Measurements from ENCODE around the gene PAM16. TPM values are rescaled to one million over a fixed set of nuclear protein-coding genes. Genes with fewer than 3 reads are reported as not detected.

The PAM16 gene
- total and polyA plus RNA-seq, 4 donors, result 18.3 to 55.3 (median 38.4) TPM

- H3K4me1 ChIP-seq (ENCODE audit: control insufficient read depth, insufficient read depth, low read length), result peaks cover 58% of the 10 kb centered on the region
Observed at GRCh38 chr16:4371357-4372000, 20.4 kb upstream of the PAM16 start, which contains the start of gene VASN. Gene VASN, plus strand, starts transcription at chr16:4371848. Its CDS starts 9,030 bp downstream, at chr16:4380878.

GRCh38 chr16:4370570-4371356 is 19.6 kb upstream of the PAM16 start:
- H3K4me1 ChIP-seq (ENCODE audit: control insufficient read depth, insufficient read depth, low read length), result peaks cover 50% of the 10 kb centered on the region
- H3K9me3 ChIP-seq (ENCODE audit: control insufficient read depth, insufficient read depth, low read length), result no peaks in the 10 kb centered on the region
- WGBS (ENCODE audit: insufficient coverage), result 77% methylated on average over 9 of the region's 14 CpGs
- DNase-seq (ENCODE audit: low read depth in 4 of 6, low spot score in 6 of 6), result no peak
- no peak overlapping the region for H3K4me3 ChIP-seq (ENCODE audit: low read depth, low read length)
- H3K27me3 ChIP-seq (ENCODE audit: control insufficient read depth, insufficient read depth, low read length), result no peaks in the 10 kb centered on the region
- peak overlapping the region; percentile 52 for H3K27ac ChIP-seq (ENCODE audit: low read depth, low read length)
- peaks cover 41% of the 10 kb centered on the region for H3K36me3 ChIP-seq (ENCODE audit: control insufficient read depth, insufficient read depth, low read length)

More at GRCh38 chr16:4371357-4372000, 20.4 kb upstream of the PAM16 start, which contains the start of gene VASN:
- no peaks in the 10 kb centered on the region for H3K9me3 ChIP-seq (ENCODE audit: control insufficient read depth, insufficient read depth, low read length)
- 4% methylated on average over 50 of the region's 50 CpGs for WGBS (ENCODE audit: insufficient coverage)
- H3K36me3 ChIP-seq (ENCODE audit: control insufficient read depth, insufficient read depth, low read length), result peaks cover 42% of the 10 kb centered on the region
- H3K27me3 ChIP-seq (ENCODE audit: control insufficient read depth, insufficient read depth, low read length), result no peaks in the 10 kb centered on the region
- DNase-seq (ENCODE audit: low read depth in 4 of 6, low spot score in 6 of 6), result peak in 3 of 6 donors; percentile 51 to 87 (median 85)
- H3K4me3 ChIP-seq (ENCODE audit: low read depth, low read length), result peak within 1 kb of the TSS; percentile 56
- peak within 1 kb of the TSS; percentile 52 for H3K27ac ChIP-seq (ENCODE audit: low read depth, low read length)

- no peaks in the 10 kb centered on the region for H3K9me3 ChIP-seq (ENCODE audit: control insufficient read depth, insufficient read depth, low read length)
- H3K4me3 ChIP-seq (ENCODE audit: low read depth, low read length), result no peak overlapping the region
- WGBS (ENCODE audit: insufficient coverage), result 94% methylated on average over 3 of the region's 3 CpGs
- peaks cover 46% of the 10 kb centered on the region for H3K4me1 ChIP-seq (ENCODE audit: control insufficient read depth, insufficient read depth, low read length)
- H3K36me3 ChIP-seq (ENCODE audit: control insufficient read depth, insufficient read depth, low read length), result peaks cover 45% of the 10 kb centered on the region
- H3K27me3 ChIP-seq (ENCODE audit: control insufficient read depth, insufficient read depth, low read length), result no peaks in the 10 kb centered on the region
- no peak for DNase-seq (ENCODE audit: low read depth in 4 of 6, low spot score in 6 of 6)
- H3K27ac ChIP-seq (ENCODE audit: low read depth, low read length), result no peak overlapping the region
Observed at GRCh38 chr16:4370151-4370550, 19.0 kb upstream of the PAM16 start.

- Histone ChIP-seq H3K4me3 (ENCODE audit: low read depth, low read length) (no peak overlapping the region), H3K27ac (ENCODE audit: low read depth, low read length) (no peak overlapping the region), H3K36me3 (ENCODE audit: control insufficient read depth, insufficient read depth, low read length) (peaks cover 46% of the 10 kb centered on the region), H3K4me1 (ENCODE audit: control insufficient read depth, insufficient read depth, low read length) (peaks cover 36% of the 10 kb centered on the region), H3K27me3 (ENCODE audit: control insufficient read depth, insufficient read depth, low read length) (no peaks in the 10 kb centered on the region), H3K9me3 (ENCODE audit: control insufficient read depth, insufficient read depth, low read length) (no peaks in the 10 kb centered on the region)
- DNase-seq (ENCODE audit: low read depth in 4 of 6, low spot score in 6 of 6), result no peak
- WGBS (ENCODE audit: insufficient coverage), result 82% methylated on average over 13 of the region's 13 CpGs
Observed at GRCh38 chr16:4369007-4369733, 18.0 kb upstream of the PAM16 start.

GRCh38 chr16:4367393-4367856 is 16.3 kb upstream of the PAM16 start:
- WGBS (ENCODE audit: insufficient coverage), result 92% methylated on average over 3 of the region's 5 CpGs
- Histone ChIP-seq H3K27ac (ENCODE audit: low read depth, low read length) (no peak overlapping the region), H3K4me1 (ENCODE audit: control insufficient read depth, insufficient read depth, low read length) (peaks cover 19% of the 10 kb centered on the region)

GRCh38 chr16:4366016-4366415 is 14.9 kb upstream of the PAM16 start:
- H3K4me3 ChIP-seq (ENCODE audit: low read depth, low read length), result no peak overlapping the region
- no peaks in the 10 kb centered on the region for H3K27me3 ChIP-seq (ENCODE audit: control insufficient read depth, insufficient read depth, low read length)
- H3K9me3 ChIP-seq (ENCODE audit: control insufficient read depth, insufficient read depth, low read length), result no peaks in the 10 kb centered on the region
- H3K36me3 ChIP-seq (ENCODE audit: control insufficient read depth, insufficient read depth, low read length), result peaks cover 73% of the 10 kb centered on the region
- no peak overlapping the region for H3K27ac ChIP-seq (ENCODE audit: low read depth, low read length)
- WGBS (ENCODE audit: insufficient coverage), result 84% methylated on average over 11 of the region's 13 CpGs
- DNase-seq (ENCODE audit: low read depth in 4 of 6, low spot score in 6 of 6), result no peak
- H3K4me1 ChIP-seq (ENCODE audit: control insufficient read depth, insufficient read depth, low read length), result peaks cover 8% of the 10 kb centered on the region

More at GRCh38 chr16:4367393-4367856, 16.3 kb upstream of the PAM16 start:
- Histone ChIP-seq H3K36me3 (ENCODE audit: control insufficient read depth, insufficient read depth, low read length) (peaks cover 59% of the 10 kb centered on the region), H3K4me3 (ENCODE audit: low read depth, low read length) (no peak overlapping the region), H3K27me3 (ENCODE audit: control insufficient read depth, insufficient read depth, low read length) (no peaks in the 10 kb centered on the region), H3K9me3 (ENCODE audit: control insufficient read depth, insufficient read depth, low read length) (no peaks in the 10 kb centered on the region)
- no peak for DNase-seq (ENCODE audit: low read depth in 4 of 6, low spot score in 6 of 6)

- Histone ChIP-seq H3K27ac (ENCODE audit: low read depth, low read length) (no peak overlapping the region), H3K4me1 (ENCODE audit: control insufficient read depth, insufficient read depth, low read length) (peaks cover 4% of the 10 kb centered on the region), H3K4me3 (ENCODE audit: low read depth, low read length) (no peak overlapping the region), H3K9me3 (ENCODE audit: control insufficient read depth, insufficient read depth, low read length) (no peaks in the 10 kb centered on the region), H3K27me3 (ENCODE audit: control insufficient read depth, insufficient read depth, low read length) (no peaks in the 10 kb centered on the region), H3K36me3 (ENCODE audit: control insufficient read depth, insufficient read depth, low read length) (peaks cover 77% of the 10 kb centered on the region)
- WGBS (ENCODE audit: insufficient coverage), result 91% methylated on average over 12 of the region's 12 CpGs
- DNase-seq (ENCODE audit: low read depth in 4 of 6, low spot score in 6 of 6), result no peak
Observed at GRCh38 chr16:4365615-4366014, 14.5 kb upstream of the PAM16 start.

GRCh38 chr16:4365014-4365406 is 13.9 kb upstream of the PAM16 start:
- Histone ChIP-seq H3K27me3 (ENCODE audit: control insufficient read depth, insufficient read depth, low read length) (no peaks in the 10 kb centered on the region), H3K27ac (ENCODE audit: low read depth, low read length) (no peak overlapping the region), H3K9me3 (ENCODE audit: control insufficient read depth, insufficient read depth, low read length) (no peaks in the 10 kb centered on the region), H3K4me3 (ENCODE audit: low read depth, low read length) (no peak overlapping the region), H3K4me1 (ENCODE audit: control insufficient read depth, insufficient read depth, low read length) (no peaks in the 10 kb centered on the region), H3K36me3 (ENCODE audit: control insufficient read depth, insufficient read depth, low read length) (peaks cover 81% of the 10 kb centered on the region)
- 90% methylated on average over 10 of the region's 10 CpGs for WGBS (ENCODE audit: insufficient coverage)
- no peak for DNase-seq (ENCODE audit: low read depth in 4 of 6, low spot score in 6 of 6)

- no peak for DNase-seq (ENCODE audit: low read depth in 4 of 6, low spot score in 6 of 6)
- Histone ChIP-seq H3K27ac (ENCODE audit: low read depth, low read length) (no peak overlapping the region), H3K4me3 (ENCODE audit: low read depth, low read length) (no peak overlapping the region), H3K27me3 (ENCODE audit: control insufficient read depth, insufficient read depth, low read length) (no peaks in the 10 kb centered on the region), H3K4me1 (ENCODE audit: control insufficient read depth, insufficient read depth, low read length) (peaks cover 1% of the 10 kb centered on the region), H3K36me3 (ENCODE audit: control insufficient read depth, insufficient read depth, low read length) (peaks cover 85% of the 10 kb centered on the region), H3K9me3 (ENCODE audit: control insufficient read depth, insufficient read depth, low read length) (no peaks in the 10 kb centered on the region)
- WGBS (ENCODE audit: insufficient coverage), result 89% methylated on average over 37 of the region's 37 CpGs
Observed at GRCh38 chr16:4364196-4365013, 13.3 kb upstream of the PAM16 start.
